VCaP (cell line): ENCODE measurements around the gene GGT1.

Experiments used
- H3K27ac ChIP-seq: fragments of 450-650 bp; 2 replicates; pipeline ENCODE4 v1.5.1; 2017
- TF ChIP-seq, protein P1 (sequence below): fragments of 450-650 bp; conservative IDR thresholded peaks from 2 replicates; pipeline ENCODE4 v1.5.1; 2017; ENCODE audit warnings: mild to moderate bottlenecking, moderate library complexity

Gene GGT1

GRCh38 chr22:24564376-24565058 is 38.5 kb upstream of the GGT1 start:
- no peak overlapping the region for H3K27ac ChIP-seq
- TF ChIP-seq, protein P1, sequence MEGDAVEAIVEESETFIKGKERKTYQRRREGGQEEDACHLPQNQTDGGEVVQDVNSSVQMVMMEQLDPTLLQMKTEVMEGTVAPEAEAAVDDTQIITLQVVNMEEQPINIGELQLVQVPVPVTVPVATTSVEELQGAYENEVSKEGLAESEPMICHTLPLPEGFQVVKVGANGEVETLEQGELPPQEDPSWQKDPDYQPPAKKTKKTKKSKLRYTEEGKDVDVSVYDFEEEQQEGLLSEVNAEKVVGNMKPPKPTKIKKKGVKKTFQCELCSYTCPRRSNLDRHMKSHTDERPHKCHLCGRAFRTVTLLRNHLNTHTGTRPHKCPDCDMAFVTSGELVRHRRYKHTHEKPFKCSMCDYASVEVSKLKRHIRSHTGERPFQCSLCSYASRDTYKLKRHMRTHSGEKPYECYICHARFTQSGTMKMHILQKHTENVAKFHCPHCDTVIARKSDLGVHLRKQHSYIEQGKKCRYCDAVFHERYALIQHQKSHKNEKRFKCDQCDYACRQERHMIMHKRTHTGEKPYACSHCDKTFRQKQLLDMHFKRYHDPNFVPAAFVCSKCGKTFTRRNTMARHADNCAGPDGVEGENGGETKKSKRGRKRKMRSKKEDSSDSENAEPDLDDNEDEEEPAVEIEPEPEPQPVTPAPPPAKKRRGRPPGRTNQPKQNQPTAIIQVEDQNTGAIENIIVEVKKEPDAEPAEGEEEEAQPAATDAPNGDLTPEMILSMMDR, result no peak

DNA sequence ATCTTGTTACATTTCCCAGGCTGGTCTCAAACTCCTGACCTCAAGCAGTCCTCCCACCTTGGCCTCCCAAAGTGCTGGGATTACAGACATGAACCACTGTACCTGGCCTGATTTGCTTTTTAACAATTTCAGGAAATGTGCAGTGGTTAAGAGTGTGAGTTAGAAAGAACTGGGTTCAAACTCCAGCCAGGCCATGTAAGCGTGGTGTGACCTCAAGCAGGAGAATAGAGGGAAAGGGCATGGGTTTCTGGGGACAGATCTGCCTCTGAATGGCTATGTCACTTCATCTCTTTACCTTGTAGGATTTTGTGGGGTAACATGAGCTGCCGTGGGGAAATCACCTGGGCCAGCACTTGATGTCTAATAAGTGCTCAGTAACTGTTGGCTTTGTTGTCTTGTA is 37.9 kb upstream of the GGT1 start:
- H3K27ac ChIP-seq, result no peak overlapping the region
- TF ChIP-seq, protein P1, result no peak

- TF ChIP-seq, protein P1, result no peak
- H3K27ac ChIP-seq, result no peak overlapping the region
Measured at GRCh38 chr22:24566899-24567511, 36.0 kb upstream of the GGT1 start.

DNA sequence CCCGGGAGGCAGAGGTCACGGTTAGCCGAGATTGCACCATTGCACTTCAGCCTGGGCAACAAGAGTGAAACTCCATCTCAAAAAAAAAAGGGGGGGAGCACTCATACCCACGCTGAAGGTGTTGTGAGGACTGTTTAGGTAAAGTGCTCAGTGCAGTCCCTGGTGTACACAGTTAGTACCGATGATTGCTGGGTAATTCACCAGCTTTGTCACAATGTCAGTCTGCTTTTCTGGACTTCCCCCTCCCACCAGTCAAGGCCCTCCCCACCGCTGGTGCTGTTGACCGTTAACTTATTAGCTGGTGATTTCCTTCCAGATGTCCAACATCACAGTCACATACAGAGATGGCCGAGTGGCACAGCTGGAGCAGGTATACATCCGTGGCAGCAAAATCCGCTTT is 35.3 kb upstream of the GGT1 start:
- no peak overlapping the region for H3K27ac ChIP-seq
- TF ChIP-seq, protein P1, result no peak

GRCh38 chr22:24571266-24571665 is 31.7 kb upstream of the GGT1 start:
- TF ChIP-seq, protein P1, result no peak
- H3K27ac ChIP-seq, result no peak overlapping the region

- TF ChIP-seq, protein P1, result no peak
- H3K27ac ChIP-seq, result peak overlapping the region; percentile 96
Measured at GRCh38 chr22:24576778-24577177, 26.2 kb upstream of the GGT1 start.

DNA sequence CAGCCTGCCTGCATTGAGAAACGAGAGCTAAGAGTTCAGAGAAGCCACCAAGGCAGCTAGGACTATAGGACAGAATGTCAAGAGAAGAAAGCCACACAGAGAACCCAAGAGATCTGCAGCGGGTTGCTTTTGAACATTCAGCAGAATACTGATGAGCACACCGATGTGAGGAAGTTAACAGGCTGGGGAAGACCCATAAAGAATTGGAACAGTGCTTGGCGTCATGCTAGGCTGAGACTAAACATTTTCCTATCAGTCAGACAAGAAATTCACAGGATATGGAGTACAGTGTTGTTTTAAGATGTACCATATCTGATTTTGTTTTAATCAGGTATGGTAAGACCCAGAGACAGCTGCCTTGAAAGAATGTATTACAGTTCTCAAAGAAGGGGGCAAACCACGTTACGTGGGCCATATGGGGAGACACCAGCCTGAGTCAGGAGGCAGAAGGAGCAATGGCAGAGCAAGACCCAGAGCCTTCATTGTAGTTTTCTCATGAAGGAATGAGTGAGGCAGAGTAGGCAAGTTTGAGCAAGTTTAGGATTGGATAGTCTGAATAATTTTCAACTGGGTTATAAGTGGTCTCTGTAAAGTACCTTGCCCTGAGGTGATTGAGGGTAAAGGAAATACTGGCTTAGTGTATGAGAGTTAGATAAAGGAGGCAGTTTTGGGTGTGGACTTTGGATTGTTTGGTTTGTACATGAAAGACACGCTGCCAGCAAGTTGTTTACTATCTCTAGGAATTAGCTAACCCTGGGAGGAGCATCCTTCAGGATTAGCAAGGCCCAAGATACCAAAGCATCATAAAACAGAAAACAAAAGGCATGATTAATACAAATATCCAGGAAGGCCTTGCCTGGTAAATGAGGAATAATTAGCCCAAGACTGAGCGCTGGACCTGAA is 24.4 kb upstream of the GGT1 start:
- TF ChIP-seq, protein P1, result no peak
- H3K27ac ChIP-seq, result peak overlapping the region; percentile 96
